Measurements from ENCODE around the gene CIROP.

The CIROP gene

GRCh38 chr14:23067847-23068788 lies 36.7 kb downstream of the CIROP start:
- DNase-seq (ENCODE audit: low read depth, low spot score) = no peak

DNA sequence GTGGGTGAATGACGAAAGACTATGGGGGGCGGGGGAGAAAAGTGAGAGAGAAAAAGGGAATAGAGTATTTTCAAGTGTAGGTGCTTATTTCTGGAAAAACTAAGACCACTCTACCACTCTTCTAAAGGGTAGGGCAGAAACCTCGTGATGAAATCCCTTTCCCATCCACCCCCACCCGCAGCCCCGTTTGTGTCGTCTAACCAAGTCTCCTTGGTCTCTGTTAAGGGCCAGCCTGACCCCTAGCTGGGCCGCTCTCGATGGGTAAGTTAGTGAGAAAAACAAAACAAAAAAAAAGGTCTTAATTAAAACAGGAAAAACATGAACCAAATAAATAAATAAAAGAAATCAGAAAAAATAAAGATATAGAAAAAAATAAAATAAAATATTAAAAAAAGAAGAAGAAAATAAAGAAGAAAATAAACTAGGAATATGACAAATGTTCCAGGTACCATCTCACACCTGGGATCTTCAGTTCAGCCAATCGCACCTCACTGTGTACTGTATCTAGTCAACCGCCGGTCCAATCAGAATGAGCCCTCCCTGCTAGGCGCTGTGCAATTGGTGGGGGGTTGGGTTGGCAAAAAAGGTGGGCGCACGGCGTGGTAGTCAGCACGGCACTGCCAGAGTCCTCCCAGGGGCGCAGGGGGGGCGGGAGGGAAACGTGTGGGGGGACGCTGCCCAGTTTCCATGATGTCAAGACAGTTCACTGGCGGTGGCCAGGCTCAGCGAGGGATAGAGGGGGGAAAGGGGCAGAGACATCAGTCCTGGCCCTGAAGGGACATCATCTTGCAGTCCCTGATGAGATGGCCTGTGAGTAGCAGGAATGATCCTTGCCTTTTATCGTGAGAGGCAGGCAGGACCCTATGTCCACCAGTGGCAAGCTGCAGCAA lies 37.7 kb downstream of the CIROP start:
- no peak for DNase-seq (ENCODE audit: low read depth, low spot score)

DNA sequence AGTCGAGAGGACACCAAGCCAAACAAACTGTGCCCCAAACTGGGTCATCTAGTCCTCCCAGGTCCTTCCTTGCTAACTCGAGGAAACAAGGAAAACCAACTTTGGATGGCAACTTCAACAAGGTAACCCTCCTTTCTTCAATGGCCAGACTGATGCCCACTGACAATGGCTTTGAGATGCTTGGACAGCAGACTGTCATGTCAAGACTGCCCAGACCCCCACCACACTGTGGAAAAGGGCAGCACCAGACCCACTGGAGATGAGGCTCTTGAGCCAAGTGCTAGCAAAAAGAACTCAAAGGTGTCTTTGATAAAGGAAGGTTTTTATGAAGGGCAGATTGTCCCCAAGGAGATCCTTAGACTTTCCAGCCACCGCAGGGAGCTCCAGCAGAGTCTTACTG lies 38.4 kb downstream of the CIROP start:
- DNase-seq (ENCODE audit: low read depth, low spot score) = no peak

DNA sequence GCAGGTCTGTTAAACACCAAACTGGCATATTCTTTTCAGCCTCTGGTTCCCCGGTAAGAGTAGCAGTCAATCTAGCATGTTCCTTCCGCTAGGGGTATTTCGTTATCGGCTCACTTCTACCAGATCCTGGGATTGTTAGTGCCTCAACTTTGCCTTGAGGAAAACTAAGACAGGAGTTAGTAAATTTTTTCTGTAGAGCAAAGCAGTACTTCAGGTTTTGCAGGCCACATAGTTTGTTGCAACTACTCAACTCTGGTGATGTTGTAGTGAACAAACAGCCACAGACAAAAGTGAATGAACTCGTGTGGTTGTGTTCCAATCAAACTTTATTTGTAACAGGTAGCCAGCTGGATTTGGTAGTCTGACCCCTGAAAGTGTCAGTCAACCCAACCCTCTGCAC lies 41.2 kb downstream of the CIROP start:
- DNase-seq (ENCODE audit: low read depth, low spot score) = no peak

DNA sequence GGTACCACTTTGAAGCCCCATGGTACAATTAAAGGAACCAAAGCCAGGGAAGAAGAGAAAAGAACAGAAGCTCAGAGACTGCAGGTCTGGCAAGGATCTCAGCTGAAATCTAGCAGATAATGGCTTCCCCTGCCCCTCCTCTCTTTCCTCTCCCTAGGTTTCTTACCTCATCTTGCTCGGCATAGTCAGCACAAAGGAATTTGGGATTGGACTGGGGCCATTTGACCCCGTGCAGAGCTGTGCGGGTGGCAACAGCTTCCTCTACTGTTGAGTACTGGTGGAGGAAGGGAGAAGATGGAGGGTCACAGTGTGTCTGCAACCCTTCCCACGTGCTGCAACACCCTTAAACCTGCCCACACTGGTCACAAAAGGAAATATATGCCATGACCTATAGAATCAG lies 42.8 kb downstream of the CIROP start:
- peak; percentile 88 for DNase-seq (ENCODE audit: low read depth, low spot score)

GRCh38 chr14:23060536-23061260 lies 44.1 kb downstream of the CIROP start:
- DNase-seq (ENCODE audit: low read depth, low spot score) = no peak

DNA sequence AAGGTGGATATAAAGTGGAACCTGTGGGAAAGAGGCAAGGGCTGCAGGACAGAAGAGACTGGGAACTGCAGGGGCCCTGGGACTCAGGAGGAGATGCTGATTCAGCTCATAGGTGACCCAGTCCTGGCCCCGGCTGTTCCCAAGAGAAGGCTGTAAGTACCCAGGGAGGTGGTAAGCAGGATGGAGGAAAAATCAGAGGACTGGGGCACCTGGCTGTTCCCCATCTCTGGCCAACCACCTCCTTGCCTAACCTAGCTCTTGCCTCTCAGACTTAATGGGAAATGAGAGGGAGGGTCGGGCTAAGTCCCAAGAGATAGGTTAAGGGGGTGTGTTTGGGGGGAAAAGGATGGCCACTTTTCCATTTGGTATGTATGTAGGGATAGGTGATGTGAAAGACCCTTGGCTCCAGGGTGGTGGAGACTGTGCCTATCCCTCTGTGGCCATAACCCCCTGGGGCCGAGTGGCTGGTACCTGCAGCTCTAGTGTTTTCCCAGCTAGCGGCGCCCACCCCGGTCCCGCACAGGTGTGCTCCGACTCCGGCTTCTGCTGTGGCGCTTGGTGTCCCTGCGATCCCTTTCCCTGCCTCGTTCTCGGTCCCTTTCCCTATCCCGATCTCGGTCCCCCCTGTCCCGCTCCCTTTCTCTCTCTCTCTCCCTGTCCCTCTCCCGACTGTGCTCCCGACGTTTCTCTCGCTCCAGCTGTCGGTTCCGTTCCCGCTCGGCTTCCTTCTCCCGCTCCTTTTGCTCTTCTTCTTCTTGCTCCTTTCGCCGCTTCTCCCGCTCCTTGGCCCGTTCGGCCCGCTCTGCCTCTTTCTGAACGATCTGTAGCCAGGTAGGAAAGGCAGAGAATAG lies 45.9 kb downstream of the CIROP start:
- no peak for DNase-seq (ENCODE audit: low read depth, low spot score)

GRCh38 chr14:23057757-23058653 lies 46.8 kb downstream of the CIROP start:
- peak; percentile 63 for DNase-seq (ENCODE audit: low read depth, low spot score)

DNA sequence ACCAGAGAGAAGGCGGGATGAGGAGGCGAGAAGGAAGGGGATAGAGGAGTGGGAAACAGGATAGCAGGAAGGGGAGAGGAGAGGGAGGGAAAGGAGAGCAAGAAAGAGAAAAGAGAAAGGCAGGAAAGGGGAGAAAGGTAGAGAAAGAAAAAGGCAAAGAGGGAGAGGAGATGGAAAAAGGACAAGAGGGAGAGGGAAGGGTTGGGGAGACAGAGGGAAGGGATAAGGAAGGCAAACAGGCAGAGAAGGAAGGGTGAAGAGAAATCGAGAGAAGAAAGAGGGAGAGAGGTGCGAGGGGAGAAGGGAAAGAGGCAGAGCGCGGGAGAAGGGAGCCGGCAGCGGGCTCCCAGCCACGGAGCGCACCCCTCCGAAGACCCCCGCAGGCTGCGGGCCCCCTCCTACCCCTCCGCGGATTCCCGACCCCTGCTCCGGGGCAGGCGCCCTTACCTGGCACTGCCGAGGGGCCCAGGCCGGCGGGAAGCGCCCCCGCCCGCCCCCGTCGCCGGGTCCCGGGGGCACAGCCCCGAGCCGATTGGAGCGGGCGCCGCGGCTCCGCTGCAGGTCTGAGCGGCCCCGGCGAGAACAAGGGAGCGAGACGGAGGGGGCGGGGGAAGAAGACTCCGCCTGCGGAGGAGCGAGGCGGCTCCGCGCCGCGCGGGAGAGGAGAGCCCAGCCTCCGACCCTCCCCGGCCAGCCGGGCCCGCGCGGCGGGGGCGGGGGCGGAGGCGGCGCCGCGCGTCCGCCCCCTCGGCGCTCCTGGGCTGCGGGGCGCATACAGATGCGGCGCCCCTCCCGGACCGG lies 47.6 kb downstream of the CIROP start, which contains the start of gene CDH24:
TSS of gene CDH24 (minus strand) at position 565 of the 801 bp plus-strand sequence. CDS start 1,787 bp downstream, outside the sequence.
- no peak for DNase-seq (ENCODE audit: low read depth, low spot score)

GRCh38 chr14:23056145-23056955 lies 48.4 kb downstream of the CIROP start:
- DNase-seq (ENCODE audit: low read depth, low spot score) = no peak

DNA sequence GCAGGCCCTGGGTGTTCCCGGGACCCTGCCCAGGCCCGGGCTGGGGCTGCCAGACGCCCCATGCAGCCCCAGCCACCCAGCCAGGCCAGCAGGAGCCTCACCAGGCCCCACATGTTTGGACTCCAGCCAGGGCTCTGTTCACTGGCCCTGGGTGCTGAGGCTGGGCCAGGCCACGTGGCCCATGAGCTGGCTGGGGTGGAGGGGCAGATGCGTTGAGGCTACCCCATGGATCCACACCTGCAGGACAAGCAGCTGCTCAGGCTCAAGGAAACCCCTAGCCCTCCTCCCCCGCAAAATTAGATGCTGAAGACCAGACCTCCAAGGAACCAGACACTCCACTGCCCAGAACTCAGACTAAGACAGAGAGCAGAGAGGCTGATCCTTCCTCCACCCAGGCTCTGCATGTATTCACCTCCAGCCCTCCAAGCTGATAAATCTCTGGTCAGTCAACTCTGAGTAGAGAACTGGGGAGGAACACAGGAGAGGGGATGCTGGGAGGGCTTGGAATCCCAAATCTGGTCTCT lies 49.1 kb downstream of the CIROP start:
- no peak for DNase-seq (ENCODE audit: low read depth, low spot score)

DNA sequence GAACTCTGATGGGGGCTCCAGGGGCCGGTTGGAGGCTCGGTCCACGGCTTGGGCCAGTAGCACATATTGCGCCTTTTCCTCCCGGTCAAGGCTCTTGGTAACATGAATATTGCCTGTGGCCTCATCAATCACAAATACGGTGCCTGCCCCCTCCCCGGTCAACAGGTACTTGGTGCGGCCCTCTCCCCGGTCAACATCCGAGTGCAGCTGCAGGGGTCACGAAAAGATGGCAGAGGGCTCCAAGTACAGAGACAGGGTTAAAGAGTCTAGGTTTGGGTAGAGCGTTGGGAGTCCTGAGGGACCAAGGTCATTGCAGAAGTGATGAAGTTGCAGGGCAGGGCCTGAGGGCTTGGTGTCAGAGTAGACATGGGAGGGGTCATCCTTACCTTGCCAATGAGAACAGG lies 49.6 kb downstream of the CIROP start:
- no peak for DNase-seq (ENCODE audit: low read depth, low spot score)

DNA sequence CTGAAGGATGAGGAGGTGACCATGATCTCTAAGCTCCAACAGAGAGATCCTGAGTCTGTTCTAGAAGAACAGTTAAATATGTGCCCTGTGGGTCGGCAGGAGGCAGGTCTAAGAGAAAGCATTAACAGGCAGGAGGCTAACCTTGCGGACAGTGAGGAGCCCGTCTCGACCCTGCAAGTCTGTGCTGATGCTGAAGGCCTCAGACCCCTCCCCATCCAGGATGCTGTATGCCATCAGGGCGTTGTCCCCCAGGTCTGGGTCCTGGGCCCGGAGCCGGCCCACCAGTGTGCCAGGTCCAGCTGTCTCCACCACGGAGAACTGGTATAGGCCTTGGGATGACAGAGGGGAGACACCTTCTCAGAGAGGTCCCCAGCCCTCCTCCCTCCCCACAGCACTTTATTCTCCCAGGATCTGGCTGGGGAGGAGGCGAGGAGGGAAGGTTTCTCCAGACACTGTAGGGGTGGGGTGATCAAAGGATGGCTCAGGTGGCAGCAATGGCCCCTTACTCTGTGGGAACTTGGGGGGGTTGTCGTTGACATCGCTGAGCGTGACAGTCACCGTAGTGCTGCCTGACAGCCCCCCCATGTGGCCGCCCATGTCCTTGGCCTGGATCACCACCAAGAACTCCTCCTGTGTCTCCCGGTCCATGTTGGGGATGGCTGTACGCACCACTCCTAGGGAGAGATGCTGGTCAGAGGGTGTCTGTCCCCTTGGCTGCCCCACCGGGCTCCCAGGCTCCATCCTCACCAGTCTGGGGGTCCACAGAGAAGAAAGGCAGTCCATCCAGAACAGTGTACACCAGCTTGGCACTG lies 50.6 kb downstream of the CIROP start:
- no peak for DNase-seq (ENCODE audit: low read depth, low spot score)

- DNase-seq (ENCODE audit: low read depth, low spot score) = no peak
Measured at GRCh38 chr14:23053426-23053825, 51.4 kb downstream of the CIROP start.

- no peak for DNase-seq (ENCODE audit: low read depth, low spot score)
Measured at GRCh38 chr14:23052671-23053070, 52.1 kb downstream of the CIROP start.

DNA sequence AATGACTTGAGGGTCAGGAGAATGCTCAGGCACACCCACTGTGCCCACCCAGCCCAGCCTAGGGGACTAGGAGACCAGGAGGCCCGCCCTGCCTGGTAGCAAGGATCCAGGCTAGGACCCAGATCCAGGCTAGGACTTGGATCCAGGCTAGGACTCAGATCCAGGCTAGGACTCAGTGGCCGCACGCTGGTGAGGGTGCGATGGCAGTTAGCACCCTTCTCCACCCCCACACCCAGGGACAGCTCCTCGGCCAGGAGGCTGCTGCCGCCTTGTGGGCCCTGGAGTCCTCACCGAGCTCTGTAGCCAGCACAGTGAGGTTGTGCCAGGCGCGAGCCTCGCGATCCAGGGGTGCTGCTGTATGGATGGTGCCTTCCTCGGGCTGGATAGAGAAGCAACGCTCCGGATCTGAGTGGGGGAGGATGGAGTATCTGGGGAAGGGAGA lies 52.6 kb downstream of the CIROP start:
- DNase-seq (ENCODE audit: low read depth, low spot score) = no peak
